GM12865 (cell line): Measurements from ENCODE around the gene FBXL17.

Experiments
- DNase-seq: peaks from one replicate; pipeline ENCODE4 v3.0.0; 2010; ENCODE audit warnings: low read depth
- H3K4me3 ChIP-seq: 2 replicates; pipeline ENCODE4 v1.5.1; 2011; ENCODE audit warnings: mild to moderate bottlenecking, low read depth, low read length, control low read depth
- CTCF ChIP-seq: IDR thresholded peaks from 2 replicates; pipeline ENCODE4 v1.5.1; 2011; ENCODE audit warnings: low read length, control low read depth, low read depth, inconsistent platforms; ENCODE audit not compliant: insufficient read depth; ENCODE audit errors: missing control alignments

The FBXL17 gene

GRCh38 chr5:107916731-107917725 lies 464.9 kb downstream of the FBXL17 start:
- no peak overlapping the region for H3K4me3 ChIP-seq
- DNase-seq = no peak
- TF ChIP-seq CTCF = no peak

- no peak for DNase-seq
- no peak overlapping the region for H3K4me3 ChIP-seq
Measured at GRCh38 chr5:107915176-107915812, 466.6 kb downstream of the FBXL17 start.

DNA sequence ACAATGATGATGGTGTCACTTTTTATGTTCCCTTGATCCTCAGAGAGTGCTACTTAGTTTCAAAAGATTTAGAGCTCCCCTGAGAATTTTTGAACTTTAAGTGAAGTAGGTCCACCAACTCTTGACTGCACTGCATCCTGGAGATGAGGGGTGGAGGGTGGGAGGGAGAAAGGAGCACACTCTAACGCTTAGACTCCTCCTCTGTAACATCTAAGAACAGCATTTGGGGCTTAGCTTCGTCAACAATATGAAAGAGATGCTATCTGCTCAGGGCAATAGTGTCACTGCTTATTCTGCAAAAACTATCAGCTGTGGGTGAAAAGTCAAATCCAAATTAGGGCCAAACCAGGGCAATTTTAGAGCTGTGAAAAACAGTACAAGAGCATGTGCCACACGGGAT lies 468.4 kb downstream of the FBXL17 start:
- DNase-seq = no peak
- H3K4me3 ChIP-seq = no peak overlapping the region
- TF ChIP-seq CTCF = no peak

More at GRCh38 chr5:107915176-107915812, 466.6 kb downstream of the FBXL17 start:
- TF ChIP-seq CTCF = no peak

GRCh38 chr5:107900721-107901120 lies 481.2 kb downstream of the FBXL17 start:
- H3K4me3 ChIP-seq = no peak overlapping the region
- no peak for DNase-seq
- no peak for TF ChIP-seq CTCF

GRCh38 chr5:107894361-107894760 lies 487.5 kb downstream of the FBXL17 start:
- no peak for DNase-seq
- no peak for TF ChIP-seq CTCF

DNA sequence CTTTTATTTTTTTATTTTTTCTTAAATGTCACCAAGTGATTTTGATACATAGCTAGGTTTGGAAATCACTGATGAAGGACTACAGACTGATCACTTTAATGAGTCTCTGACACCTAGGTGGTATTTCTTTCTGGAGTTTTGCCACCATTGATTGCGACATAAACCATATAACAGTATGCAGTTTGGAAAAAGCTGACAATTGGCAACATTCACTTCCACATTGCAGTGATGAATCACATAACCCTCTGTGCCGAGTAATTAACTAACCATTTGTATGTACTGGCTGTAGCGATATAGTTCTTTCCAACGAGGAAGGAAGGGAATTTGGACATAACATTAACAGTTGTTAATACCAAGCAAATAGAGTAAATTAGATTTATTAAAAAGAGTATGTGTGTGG lies 488.3 kb downstream of the FBXL17 start:
- no peak for TF ChIP-seq CTCF
- no peak overlapping the region for H3K4me3 ChIP-seq
- no peak for DNase-seq

More at GRCh38 chr5:107894361-107894760, 487.5 kb downstream of the FBXL17 start:
- no peak overlapping the region for H3K4me3 ChIP-seq

DNA sequence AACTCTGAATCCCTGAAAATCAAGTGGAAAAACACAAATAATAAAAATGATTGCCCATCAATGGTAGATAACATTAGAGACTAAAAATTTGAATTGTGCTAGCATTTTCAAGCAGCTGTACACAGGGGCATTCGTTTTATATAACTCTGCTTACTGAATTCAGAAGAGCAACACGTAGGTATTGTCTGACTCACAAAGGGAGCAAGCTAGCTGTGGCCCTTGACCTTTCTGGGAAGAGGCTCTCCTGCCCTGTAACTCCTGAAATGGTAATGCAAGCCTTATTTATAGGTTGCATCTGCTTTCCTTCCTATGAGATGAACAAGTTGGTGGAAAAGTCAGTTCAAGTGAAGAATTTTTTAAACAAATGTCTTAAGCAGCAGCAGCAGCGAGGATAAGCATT lies 492.5 kb downstream of the FBXL17 start:
- H3K4me3 ChIP-seq = no peak overlapping the region
- no peak for TF ChIP-seq CTCF
- no peak for DNase-seq
